Measurements from ENCODE around the gene NSUN2.
A peak's percentile ranks its signal among the peaks of the same experiment; 100 is the strongest.

Gene NSUN2

DNA sequence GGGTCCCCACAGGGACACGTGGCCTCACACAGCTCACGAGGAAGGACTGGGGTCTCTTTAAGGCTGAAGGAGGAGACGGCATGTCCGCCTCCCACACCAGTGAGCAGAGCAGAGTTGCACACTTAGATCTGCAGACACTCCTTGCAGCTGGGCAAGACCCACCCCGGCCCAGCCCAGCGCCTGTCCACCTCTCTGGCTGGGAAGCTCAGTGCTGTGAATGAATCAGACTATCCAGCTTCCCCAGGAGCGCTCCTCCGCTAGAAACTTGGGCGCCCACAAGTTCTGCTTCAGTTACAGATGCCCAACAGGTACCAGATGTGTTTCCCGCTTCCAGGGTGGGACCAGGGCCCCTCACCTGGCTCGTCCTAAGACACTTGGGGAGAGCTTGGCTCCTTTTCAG, 78.9 kb downstream of the NSUN2 start:
- no peak for DNase-seq

DNA sequence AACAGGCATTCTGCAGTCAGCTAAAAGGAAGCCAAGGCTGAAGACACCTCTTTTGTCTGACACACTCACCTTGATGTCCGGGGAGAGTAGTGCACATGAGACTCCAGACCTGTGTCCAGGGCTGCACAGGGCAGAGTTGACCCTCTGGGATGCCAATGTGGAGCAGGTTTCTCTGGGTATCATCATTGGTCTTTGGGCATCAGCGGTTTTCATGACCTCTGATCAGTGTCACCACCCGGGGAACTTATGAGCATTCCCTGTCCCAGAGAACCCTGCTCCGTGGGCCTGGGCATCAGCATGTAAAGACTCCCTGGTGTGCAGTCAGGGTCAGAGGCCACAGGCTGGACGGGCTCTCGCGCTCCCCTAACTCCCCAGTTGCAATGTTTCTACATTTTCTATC, 80.2 kb downstream of the NSUN2 start:
- no peak for DNase-seq

DNA sequence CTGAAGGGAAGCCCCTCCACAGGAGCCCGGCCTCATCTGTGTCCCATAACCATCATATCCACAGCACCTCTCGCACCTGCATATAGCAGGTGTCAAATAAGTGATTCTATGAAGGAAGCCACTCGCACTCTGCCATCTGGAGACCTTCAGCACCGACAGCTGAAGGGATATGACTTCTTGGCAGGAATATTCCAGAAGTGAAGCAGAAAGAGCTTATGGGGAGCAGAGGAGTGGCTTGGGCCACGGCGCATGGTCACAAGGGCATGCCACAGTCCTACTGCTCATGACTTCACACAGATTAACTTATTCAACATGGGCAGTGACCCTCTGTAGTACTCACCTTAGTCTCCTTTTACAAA, 80.9 kb downstream of the NSUN2 start:
- no peak for DNase-seq

DNA sequence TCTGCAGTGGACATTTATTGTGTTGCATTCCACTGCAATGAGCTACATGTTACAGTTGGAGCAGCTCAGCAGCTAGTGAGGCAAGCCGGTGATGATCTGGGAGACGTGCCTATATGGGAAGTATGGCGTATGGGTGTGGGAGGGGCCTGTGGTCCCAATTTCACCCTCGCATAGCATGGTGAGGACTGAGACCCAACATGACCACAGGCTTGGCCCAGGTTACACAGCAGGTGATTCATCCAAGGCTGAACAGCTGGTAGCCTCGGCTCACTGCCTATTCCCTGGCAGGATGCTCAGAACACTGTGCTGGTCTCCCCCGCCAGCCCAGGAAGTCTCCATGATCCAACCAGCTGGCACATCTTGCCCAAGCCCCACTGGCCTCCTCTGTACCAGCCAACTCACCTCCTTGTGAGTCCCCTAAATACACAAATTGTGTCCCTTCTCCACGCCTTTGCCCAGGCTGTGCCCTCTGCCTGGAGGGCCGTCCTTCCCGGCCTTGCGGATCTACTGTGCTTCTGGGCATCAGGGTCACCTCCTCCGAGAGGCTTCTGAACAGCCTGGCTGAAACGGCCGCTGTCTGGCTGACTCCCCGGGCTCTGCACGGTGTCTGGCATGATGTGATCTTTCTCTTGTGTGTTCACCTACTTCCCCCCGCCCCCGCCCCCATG, 81.4 kb downstream of the NSUN2 start:
- peak; percentile 12 for DNase-seq

DNA sequence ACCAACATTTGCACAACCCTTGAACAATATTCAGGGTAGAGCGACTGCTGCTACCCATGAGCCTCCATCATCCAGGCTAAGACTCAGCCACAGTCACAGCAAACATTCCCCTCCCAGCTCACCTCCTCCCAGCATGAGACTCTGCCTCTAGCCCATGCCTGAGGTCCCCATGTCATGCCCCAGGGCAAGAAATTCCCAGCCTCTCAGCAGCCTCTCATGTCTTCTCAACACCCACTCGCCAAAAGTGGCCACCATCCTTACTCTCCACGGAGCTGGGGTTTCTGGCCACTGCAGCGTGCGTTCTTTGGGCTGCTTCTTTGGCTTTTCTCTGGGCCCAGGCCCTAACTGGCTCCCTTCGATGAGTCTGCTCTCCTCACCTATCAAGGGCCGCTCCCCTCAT, 82.2 kb downstream of the NSUN2 start:
- no peak for DNase-seq

All from fibroblast of skin of back (primary cell).